ENCODE measurements around the gene RNU6-1.
A peak's percentile ranks its signal among the peaks of the same experiment; 100 is the strongest.

RNU6-1 gene

DNA sequence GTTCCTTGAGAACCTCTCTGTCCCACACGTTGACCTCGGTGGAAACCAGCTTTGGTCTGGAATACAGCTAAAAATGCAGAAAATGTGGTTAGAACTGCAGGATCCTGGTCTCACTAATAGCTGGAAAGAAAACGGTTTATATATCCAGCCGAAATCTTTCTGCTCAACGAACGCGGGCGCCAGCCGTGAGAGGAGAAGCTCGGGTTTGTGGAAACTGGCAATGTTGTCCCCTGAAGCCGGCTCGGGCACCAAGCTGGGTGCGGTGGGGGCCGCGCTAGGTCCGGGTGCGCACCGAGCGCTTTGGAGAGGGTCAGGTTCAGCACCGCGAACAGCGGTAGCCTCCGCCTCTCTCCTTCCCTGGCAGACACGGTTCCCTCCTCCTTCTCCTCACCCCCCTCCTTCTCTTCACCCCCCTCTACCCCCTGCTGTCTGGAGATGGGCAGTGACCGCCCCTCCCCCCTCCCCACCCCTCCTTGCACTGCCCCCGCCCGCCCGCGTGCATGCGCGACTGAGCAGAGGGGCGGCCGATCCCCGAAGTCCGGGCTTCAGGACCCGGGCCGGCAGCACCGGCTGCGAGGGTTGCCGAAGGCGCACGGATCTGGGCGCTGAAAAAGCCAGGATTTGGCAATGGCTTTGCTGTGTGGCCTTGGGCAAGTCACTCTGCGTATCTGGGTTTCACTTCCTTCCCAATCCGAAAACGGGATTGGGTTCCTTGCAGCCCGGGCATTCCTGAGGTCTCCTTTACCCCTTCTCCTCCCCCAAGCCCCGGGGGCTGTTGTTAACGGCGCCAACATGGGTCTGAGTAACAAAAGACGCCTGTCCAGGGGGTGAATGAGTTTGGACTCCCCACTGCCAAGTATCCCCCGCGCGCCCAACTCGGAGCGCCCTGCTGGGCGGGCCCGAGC is 14.6 kb downstream of the RNU6-1 start, which contains the start of gene SKOR1:
TSS of gene SKOR1 (plus strand) at position 534 of the 905 bp plus-strand sequence. CDS start at position 628, 94 bp downstream.
- Histone ChIP-seq H3F3A (ENCODE audit: insufficient read depth, low read length) (no peaks in the 10 kb centered on the region), H3K4me3 (ENCODE audit: low read depth, low read length, poor library complexity, severe bottlenecking) (peak within 1 kb of the TSS; percentile 79), H3K27me3 (ENCODE audit: insufficient read depth, low read length) (no peaks in the 10 kb centered on the region), H3K79me2 (ENCODE audit: insufficient read depth, low read length) (0 out of 2 replicates have a peak, but pooled peaks cover 3% of the 10 kb centered on the region), H3K4me1 (ENCODE audit: insufficient read depth, low read length, severe bottlenecking) (peaks cover 22% of the 10 kb centered on the region), H3K9me2 (ENCODE audit: low read depth, low read length) (no peaks in the 10 kb centered on the region), H4K20me1 (ENCODE audit: insufficient read depth, low read length) (no peaks in the 10 kb centered on the region), H3K36me3 (ENCODE audit: insufficient read depth, low read length) (peaks cover 44% of the 10 kb centered on the region), H3K27ac (ENCODE audit: low read depth, low read length, poor library complexity, severe bottlenecking) (peak within 1 kb of the TSS; percentile 72), H3K4me2 (ENCODE audit: low read length) (peak within 1 kb of the TSS; percentile 88), H3K9me3 (ENCODE audit: low read length) (no peaks in the 10 kb centered on the region), H2AFZ (ENCODE audit: low read length) (no peak within 1 kb of the TSS), H3K9ac (ENCODE audit: low read length) (peak within 1 kb of the TSS; percentile 80)
- TF ChIP-seq EZH2 (IDR thresholded peaks at IDR 0.05; ENCODE audit: borderline replicate concordance, low read length), result no peak
- TF ChIP-seq, protein P1, sequence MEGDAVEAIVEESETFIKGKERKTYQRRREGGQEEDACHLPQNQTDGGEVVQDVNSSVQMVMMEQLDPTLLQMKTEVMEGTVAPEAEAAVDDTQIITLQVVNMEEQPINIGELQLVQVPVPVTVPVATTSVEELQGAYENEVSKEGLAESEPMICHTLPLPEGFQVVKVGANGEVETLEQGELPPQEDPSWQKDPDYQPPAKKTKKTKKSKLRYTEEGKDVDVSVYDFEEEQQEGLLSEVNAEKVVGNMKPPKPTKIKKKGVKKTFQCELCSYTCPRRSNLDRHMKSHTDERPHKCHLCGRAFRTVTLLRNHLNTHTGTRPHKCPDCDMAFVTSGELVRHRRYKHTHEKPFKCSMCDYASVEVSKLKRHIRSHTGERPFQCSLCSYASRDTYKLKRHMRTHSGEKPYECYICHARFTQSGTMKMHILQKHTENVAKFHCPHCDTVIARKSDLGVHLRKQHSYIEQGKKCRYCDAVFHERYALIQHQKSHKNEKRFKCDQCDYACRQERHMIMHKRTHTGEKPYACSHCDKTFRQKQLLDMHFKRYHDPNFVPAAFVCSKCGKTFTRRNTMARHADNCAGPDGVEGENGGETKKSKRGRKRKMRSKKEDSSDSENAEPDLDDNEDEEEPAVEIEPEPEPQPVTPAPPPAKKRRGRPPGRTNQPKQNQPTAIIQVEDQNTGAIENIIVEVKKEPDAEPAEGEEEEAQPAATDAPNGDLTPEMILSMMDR (IDR thresholded peaks at IDR 0.05; ENCODE audit: low read length), result no peak

DNA sequence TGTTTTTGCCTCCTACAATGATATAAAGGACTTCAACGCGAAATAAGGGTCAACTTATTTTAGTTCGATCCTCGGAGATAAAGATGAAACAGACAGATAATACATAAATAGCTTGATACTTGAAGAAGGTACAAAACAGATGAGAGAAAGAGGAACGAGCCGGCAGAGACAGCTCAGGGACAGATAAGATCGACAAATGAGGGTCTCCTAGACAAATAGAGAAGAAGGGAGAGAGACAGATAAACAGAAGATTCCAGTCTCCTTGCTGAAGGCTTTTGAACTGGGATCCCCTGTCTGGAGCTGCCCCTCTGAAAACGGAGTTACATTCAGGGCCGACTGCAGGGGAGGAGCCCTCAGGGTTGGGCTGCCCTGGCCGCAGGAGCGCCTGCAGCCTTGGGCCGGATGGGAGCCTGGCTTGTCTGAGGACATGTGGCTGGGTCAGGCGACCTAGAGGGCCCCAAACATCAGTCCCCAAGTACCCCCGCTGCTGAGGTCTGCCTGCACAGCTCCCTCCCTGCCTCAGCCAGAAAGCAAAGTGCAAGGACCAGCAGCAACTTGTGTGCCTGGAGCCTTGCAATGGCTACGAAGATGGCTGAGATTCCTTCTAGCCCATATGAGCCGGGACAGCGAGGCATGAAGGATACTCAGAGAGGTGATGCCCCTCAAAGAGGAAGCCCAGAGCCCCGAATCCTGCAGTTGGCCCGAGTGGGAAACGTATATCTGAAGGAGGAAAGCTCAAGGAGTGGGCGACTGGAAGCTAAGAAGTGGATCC is 15.5 kb downstream of the RNU6-1 start:
- Histone ChIP-seq H3K79me2 (ENCODE audit: insufficient read depth, low read length) (0 out of 2 replicates have a peak, but pooled peaks cover 3% of the 10 kb centered on the region), H3K9ac (ENCODE audit: low read length) (peak overlapping the region; percentile 80), H3K27me3 (ENCODE audit: insufficient read depth, low read length) (no peaks in the 10 kb centered on the region), H3K9me3 (ENCODE audit: low read length) (no peaks in the 10 kb centered on the region), H3K27ac (ENCODE audit: low read depth, low read length, poor library complexity, severe bottlenecking) (peak overlapping the region; percentile 72), H3F3A (ENCODE audit: insufficient read depth, low read length) (no peaks in the 10 kb centered on the region), H2AFZ (ENCODE audit: low read length) (no peak overlapping the region), H3K9me2 (ENCODE audit: low read depth, low read length) (no peaks in the 10 kb centered on the region), H3K36me3 (ENCODE audit: insufficient read depth, low read length) (peaks cover 36% of the 10 kb centered on the region), H3K4me1 (ENCODE audit: insufficient read depth, low read length, severe bottlenecking) (peaks cover 22% of the 10 kb centered on the region), H3K4me3 (ENCODE audit: low read depth, low read length, poor library complexity, severe bottlenecking) (peak overlapping the region; percentile 79), H3K4me2 (ENCODE audit: low read length) (peak overlapping the region; percentile 88), H4K20me1 (ENCODE audit: insufficient read depth, low read length) (no peaks in the 10 kb centered on the region)
- no peak for TF ChIP-seq EZH2 (IDR thresholded peaks at IDR 0.05; ENCODE audit: borderline replicate concordance, low read length)
- TF ChIP-seq, protein P1 (IDR thresholded peaks at IDR 0.05; ENCODE audit: low read length), result 0 out of 2 replicates have a peak, but pooled peaks have one; percentile 0

DNA sequence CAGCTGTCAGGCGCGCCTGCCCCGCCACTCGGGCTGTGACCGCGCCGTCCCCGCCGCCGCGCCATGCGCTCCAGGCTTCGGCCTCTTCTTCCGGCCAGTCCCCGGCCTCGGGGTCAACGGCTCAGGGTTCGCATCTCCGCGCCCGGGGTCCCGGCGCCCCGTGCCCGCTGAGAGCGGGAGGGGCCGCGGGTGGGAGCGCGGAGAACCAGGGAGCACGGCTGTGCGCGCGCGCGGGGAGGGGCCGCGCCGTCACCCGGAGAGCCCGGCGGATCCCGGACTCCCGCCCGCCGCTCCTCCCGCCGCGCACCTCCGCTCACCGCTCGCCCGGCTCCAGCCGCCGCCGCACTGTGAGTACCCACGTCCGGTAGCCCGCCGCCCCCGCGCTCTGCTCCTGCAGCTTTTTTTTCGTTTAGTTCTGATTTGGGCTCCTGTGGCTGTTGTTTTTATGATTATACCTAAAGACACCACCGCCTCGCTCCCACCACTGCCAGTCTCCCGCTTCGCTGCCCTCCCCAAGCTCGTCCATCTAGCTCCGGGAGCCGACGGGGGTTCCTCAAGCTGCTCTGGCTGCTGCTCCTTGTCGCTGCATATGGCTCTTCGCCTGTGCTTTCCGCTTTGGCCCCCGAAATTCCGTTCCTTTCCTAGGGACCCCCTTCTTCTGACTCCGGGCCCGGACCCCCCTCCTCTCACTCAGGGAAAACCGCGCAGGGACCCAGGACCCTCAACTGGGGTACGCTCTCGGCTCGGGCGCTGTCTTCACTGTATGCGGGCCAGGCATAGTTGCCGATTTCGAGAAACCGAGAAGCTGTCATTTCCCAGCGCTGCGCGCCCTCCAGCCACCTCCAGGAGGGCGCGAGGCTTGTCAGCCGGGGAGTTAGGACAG is 16.3 kb downstream of the RNU6-1 start:
- H3K9me3 ChIP-seq (ENCODE audit: low read length), result no peaks in the 10 kb centered on the region
- H3K4me2 ChIP-seq (ENCODE audit: low read length), result peak overlapping the region; percentile 88
- H3K4me1 ChIP-seq (ENCODE audit: insufficient read depth, low read length, severe bottlenecking), result peaks cover 22% of the 10 kb centered on the region
- no peaks in the 10 kb centered on the region for H3F3A ChIP-seq (ENCODE audit: insufficient read depth, low read length)
- H3K4me3 ChIP-seq (ENCODE audit: low read depth, low read length, poor library complexity, severe bottlenecking), result peak overlapping the region; percentile 79
- peaks cover 28% of the 10 kb centered on the region for H3K36me3 ChIP-seq (ENCODE audit: insufficient read depth, low read length)
- no peaks in the 10 kb centered on the region for H4K20me1 ChIP-seq (ENCODE audit: insufficient read depth, low read length)
- peak overlapping the region; percentile 72 for H3K27ac ChIP-seq (ENCODE audit: low read depth, low read length, poor library complexity, severe bottlenecking)
- H3K79me2 ChIP-seq (ENCODE audit: insufficient read depth, low read length), result 0 out of 2 replicates have a peak, but pooled peaks cover 3% of the 10 kb centered on the region
- no peak overlapping the region for H2AFZ ChIP-seq (ENCODE audit: low read length)
- no peaks in the 10 kb centered on the region for H3K27me3 ChIP-seq (ENCODE audit: insufficient read depth, low read length)
- TF ChIP-seq, protein P1 (IDR thresholded peaks at IDR 0.05; ENCODE audit: low read length), result peak; percentile 24; the same call in 1 of the 2 replicates
- no peak for TF ChIP-seq EZH2 (IDR thresholded peaks at IDR 0.05; ENCODE audit: borderline replicate concordance, low read length)
- no peaks in the 10 kb centered on the region for H3K9me2 ChIP-seq (ENCODE audit: low read depth, low read length)
- peak overlapping the region; percentile 80 for H3K9ac ChIP-seq (ENCODE audit: low read length)

All from OCI-LY1 (cell line).